ENCODE results near the gene SIRT7.
A peak's percentile ranks its signal among the peaks of the same experiment; 100 is the strongest.

The SIRT7 gene

GRCh38 chr17:81885454-81885853 lies 32.5 kb downstream of the SIRT7 start:
- no peak for DNase-seq (ENCODE audit: low spot score)

DNA sequence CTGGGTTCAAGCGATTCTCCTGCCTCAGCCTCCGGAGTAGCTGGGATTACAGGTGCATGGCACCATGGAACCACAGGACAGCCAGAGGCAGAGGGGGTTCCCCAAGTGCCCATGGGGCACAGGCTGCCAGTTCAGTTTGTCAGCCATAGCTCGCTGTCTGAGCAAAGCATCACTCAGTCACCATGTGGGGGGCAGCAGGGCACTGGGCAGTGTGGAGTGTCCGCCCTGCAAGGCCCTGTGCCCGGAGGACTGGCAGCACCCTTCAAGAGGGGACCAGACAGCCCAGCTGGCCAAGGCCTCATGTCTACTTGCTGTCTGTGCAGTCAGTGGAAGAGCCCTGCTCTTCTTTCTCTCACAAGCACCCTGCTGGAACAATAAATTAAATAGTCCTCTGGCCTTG lies 33.0 kb downstream of the SIRT7 start:
- DNase-seq (ENCODE audit: low spot score), result no peak

GRCh38 chr17:81884520-81884919 lies 33.5 kb downstream of the SIRT7 start:
- no peak for DNase-seq (ENCODE audit: low spot score)

DNA sequence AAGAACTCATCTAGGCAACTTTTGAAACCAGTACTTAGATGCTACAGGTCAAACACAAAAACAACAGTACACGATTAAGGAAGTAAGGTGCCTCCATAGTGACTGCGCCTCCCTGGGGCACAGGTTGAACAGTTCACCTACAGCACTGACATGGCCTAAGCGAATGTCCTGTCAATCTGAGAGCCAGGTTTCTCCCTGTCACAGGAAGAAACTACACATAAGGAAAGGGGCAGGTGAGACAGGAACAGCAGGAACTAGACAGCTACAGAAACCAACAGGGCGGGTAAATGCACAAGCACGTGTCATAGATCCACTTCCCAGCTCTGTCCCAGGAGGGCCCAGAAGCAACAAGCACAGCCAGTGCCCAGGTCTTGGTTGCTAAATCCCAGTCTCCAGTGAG lies 38.9 kb downstream of the SIRT7 start:
- DNase-seq (ENCODE audit: low spot score), result no peak

- DNase-seq (ENCODE audit: low spot score), result no peak
Observed at GRCh38 chr17:81878294-81878693, 39.7 kb downstream of the SIRT7 start.

DNA sequence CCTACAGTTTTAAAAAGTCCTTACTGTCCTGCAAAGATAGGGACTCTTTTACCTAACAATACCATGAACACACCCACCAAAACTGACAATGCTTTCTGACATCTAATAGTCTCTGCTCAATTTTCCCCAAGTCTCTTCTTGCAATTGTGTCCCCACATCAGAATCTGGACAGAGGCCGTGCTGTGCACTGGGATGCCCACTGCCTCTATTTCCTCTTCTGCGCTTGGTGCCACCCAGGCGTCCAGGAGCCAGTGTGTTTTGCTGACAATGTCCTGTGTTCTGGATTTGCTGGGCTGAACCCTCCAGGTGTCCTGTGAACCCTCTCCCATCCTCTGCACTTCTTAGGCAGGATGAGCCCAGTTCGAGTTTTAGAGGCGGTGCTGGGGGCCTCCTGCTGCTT lies 40.4 kb downstream of the SIRT7 start:
- no peak for DNase-seq (ENCODE audit: low spot score)

DNA sequence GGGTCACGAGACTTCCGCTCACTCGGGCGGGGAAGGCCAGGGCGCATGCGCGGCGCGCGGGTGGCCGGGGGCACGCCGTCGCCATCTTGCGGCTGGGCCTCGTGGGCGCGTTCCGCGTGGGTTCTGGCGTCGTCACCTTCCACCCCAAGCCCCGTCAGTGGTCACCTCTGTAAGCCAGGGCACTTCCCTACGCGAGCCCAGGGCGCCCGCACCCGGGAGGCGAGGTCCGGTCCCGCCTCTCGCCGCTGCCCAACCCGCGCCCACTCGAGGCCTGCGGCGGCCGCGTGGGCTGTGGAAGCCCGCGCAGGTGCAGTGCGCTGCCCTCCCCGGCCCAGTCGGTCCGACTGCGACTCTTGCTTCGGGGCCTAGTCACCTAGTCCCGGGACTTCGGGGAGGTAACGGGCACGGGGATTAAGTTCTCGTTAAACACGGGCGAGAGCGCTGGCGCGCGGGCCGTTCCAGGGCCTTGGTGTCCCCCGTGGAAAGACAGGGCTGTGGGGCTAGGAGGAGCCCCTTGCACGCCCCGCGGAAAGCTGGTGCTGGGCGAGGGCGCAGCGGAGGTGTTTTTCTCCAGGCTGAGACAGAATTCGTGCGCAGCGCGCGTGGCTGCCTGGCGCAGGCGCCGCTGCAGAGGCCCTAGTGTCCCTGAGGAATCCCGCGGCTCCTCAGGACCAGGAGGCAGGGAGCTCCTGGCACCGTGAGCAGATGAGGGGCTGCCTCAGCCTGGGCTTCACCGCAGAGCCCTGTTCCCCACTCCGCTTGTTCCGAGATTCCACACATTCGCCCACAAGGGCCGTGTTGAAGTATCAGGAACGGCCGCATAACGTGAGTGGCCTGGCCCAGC lies 46.4 kb downstream of the SIRT7 start:
- DNase-seq (ENCODE audit: low spot score), result peak; percentile 97

GRCh38 chr17:81870981-81871386 lies 47.0 kb downstream of the SIRT7 start, which contains the start of gene ARHGDIA:
Gene ARHGDIA (minus strand): TSS chr17:81871337. CDS start chr17:81869930, 1,407 bp downstream.
- DNase-seq (ENCODE audit: low spot score), result no peak

- no peak for DNase-seq (ENCODE audit: low spot score)
Observed at GRCh38 chr17:81870131-81870980, 47.6 kb downstream of the SIRT7 start.

DNA sequence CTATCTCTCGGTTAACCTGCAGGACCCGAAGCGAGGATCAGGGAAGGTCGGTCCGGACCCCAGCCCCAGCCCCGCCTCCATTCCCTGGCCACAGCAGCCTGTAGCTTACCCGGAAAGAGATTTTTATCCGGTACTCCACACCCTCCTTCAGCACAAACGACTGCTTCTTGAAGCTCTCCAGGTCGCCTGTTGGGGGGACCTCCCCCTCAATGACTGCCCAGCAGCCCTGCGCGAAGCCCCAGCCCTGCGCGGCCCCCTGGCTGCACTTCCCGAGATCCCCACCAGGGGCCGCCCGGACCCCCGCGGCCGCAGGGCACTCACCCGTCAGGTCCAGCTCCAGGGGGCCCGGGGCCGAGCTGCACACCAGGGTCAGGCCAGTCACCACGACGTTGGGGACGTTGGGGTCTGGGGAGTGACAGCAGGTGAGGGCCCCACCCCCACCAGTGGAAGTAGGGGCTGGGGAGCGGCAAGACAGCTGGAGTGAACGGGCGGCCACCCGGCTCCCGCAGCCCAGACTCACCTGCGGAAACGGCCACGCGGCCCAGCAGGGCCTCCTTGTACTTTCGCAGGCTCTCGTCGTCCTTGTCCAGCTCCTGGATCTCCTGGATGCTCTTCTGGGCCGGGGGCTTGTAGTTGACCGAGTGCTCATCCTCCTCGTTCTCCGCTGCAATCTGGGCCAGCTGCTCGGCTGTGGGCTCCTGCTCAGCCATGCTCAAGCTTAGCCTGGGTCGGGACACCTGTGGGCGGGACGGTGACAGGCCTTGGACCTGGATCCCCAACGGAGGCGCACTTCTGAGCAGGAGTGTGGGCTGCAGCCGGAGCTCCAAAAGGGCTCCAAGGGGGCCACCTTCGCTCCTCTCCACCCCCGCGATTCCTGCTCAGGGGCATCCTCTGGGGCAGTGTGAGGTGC lies 48.5 kb downstream of the SIRT7 start:
- no peak for DNase-seq (ENCODE audit: low spot score)

DNA sequence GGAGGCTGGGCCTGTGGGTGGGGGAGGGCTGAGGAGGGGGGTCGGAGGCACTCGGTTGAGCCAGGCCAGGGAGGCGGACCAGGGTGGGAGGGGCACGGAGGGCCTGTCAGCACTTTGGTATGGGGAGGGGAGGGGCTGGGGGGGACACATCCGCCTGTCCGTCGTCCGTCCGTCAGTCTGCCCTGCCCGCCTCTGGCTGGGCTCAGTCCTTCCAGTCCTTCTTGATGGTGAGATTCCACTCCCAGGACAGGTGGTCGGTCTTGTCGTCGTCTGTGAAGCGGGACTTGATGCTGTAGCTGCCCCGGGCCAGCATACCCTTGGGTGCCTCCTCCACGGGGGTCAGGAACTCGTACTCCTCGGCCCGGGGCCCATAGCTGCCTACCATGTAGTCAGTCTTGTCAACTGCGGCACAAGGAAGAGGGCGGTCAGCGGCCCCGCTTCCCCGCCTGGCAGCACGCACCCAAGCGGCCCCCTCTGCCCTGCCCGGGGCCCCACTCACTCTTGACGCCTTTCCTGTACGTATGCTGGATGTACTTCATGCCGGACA lies 49.2 kb downstream of the SIRT7 start:
- no peak for DNase-seq (ENCODE audit: low spot score)

DNA sequence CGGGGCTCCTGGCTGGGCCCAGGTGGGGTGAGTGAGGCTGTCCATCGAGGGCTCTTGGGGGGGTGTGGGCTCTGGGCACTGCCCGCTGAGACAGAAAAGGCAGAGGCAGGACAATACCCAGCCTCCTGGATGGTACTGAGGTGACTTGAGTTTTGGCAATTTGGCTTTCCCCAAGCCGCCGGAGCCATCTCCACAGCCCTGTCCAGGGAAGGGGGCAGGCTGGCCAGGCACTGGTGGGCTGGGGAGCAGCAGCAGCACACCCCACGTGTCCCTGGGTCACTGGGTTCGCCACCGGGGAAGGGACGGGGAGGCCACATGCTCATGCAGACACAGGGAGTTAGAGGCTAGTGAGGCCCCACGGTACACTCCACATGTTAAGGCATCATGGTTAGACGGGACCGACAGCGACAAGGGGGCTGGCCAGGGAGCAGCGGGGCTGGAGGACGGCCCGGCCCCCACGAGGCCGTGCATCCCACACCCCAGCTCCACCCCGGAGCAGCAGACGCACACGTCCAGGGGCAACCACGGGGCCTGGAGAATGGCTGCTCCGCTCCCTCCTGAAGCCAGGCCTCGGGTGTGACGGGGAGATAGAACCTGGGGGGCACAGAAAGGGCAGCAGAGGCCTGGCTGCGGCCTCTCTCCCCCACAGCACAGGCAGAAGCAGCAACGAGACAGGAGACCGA lies 49.8 kb downstream of the SIRT7 start:
- DNase-seq (ENCODE audit: low spot score), result no peak

DNA sequence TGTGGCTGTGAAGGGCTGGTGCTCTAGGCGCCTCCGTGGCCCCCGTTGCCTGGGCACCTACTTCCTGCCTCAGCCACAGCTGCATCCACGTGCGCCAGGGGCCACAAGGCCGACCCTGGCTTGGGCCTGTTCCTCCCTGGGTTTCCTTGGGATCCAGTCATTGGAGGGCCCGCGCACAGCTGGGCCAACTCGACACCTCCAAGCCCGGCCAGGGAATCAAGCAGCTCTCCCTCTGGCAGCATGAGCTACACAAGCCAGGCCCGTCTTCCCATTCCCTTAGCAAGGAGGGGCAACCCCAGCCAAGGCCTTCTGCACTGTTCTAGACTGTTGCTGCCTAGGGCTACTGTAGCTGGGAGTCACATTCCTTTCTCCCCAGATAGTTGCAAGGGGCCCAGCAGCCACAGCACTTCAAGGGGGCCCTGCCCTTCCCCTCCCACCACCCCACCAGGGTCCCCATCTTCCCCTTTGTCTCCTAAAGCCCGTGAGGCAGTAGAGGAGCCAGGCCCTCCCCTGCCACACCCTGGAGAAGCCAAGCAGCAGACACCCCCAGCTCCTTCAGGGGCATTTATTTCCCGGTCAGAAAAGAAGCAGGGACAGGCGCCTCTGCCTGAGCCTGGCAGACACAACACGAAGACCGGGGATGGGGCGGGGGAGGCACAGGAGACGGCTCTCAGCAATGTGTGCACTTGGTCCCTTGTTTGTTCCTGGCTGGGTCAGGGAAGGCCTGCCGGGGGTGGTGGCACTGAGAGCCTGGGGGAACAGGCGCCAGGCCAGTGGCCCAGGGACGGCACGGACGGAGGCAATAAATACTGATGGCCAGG lies 50.6 kb downstream of the SIRT7 start:
- DNase-seq (ENCODE audit: low spot score), result no peak

DNA sequence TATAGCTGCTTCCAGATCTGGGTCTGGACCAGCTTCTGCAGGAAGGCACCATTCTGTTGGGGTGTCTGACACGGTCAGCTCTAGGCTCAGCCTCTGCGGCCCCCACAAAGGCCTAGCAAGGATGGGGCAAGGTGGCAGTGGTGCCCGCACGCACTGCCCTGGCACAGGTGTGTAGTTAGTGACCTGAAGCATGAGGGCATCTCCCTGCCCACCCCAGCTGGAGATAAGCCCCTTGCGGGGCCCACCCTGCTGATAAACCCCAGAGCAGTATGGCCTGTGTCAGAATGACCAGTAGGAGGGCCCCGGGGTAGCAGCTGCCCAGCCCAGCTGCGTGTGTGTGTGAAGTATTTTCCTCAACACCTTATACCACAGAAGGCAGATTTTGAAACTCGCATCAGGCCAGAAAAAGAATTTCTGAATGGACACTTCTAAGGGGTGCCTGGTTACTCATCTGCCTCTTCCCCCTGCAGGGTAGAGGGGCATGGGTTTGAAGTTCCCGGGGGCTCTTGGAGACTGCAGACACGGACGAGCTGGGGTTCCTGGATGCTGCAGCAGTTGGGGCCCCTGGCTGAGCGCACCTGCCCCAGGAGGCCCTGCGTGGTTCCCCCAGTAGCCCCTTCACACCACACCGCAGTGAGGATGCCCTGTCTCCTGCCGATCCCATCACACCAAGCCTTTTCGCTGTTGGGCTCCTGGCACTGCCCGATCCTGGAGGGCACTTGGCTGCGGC lies 51.4 kb downstream of the SIRT7 start:
- DNase-seq (ENCODE audit: low spot score), result no peak

DNA sequence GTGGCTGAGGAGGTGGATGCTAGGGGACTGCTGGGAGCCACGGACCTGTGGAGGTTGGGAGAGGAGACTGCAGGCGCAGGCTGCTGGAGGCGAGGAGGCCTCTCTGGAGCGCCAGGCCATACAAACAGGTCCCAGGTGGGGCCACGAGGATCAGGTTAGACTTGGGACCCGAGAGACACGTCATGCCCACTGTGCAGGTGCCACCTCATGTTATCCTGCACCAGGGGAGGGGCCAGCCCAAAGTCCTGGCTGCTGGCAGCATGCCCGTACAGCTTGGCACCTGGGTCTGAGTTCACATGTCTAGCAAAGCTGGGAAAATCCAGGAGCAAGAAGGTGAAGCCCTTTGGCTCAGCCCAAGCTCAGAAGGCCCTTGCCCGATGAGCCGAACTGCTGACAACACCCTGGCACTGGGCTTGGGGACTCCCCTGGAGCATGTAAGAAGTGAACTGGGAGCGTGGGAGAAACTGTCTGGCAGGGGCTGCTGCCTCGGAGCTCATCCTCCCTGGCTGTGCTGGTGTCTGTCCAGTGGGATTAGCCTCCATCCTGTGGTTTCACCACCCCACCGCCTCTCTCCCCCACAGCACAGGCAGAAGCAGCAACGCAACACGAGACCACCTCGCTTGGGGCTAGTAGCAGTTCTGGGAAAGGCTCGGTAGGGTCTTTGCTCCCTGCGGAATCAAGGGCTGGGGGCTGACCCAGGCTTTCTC lies 52.1 kb downstream of the SIRT7 start:
- DNase-seq (ENCODE audit: low spot score), result no peak

DNA sequence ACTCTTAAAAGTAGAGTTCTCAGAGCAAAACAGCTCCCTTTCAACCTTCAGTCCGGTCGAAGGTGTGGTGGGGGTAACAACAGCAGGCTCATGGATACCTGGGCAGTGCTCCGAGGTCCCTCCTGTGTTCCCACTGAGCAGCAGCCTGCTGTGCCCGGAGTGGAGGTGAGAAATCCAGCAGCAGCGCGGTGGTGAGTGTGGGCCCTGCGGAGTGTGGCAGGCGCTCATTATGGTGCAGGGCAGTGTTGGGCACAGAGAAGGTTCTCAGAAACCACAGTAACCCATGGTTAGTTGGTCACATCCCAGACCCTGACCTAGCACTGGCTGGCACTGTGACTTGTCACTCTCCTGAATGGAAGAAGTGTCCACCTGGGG lies 52.6 kb downstream of the SIRT7 start:
- DNase-seq (ENCODE audit: low spot score), result no peak

DNA sequence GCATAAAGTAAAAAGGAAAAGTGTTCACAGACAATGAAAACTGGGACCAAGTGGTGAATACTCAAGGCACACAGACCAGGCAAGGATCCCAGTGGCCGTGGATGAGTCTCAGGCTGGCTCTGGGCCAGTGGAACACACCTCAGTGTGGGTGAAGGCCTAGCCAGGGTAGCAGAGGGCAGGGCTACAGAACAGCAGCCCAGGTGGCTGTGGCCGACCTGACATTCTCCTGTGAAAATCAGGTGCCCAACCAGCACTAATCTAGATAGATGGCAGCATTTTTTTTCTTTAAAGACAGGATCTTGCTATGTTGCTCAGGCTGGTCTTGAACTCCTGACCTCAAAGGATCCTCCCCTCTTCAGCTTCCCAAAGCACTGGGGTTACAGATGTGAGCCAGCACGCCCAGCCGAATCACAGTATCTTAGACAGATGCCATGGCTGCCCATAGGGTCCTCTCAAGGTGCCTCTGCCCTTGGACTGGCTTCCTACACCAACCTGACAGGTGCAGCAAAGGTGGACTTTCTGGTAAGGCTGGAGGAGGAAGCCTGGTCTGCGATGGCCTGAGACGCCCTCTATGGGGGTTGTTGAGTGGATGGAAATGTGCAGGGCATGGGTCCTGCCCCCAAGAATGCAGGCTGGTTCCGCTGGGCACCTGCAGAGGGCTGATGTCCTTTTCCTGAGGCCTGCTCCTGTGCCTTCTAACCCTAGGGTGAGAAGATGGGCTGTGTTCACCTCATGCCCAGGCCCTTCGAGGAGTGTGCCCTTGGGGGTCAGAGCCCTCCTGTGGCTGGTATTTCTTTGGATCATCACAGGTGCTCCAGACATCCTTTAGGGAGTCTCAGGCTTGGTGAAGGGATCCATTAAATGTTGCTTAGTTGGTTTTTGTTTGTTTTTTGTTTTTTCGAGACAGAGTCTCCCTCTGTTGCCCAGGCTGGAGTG lies 53.9 kb downstream of the SIRT7 start:
- no peak for DNase-seq (ENCODE audit: low spot score)

DNA sequence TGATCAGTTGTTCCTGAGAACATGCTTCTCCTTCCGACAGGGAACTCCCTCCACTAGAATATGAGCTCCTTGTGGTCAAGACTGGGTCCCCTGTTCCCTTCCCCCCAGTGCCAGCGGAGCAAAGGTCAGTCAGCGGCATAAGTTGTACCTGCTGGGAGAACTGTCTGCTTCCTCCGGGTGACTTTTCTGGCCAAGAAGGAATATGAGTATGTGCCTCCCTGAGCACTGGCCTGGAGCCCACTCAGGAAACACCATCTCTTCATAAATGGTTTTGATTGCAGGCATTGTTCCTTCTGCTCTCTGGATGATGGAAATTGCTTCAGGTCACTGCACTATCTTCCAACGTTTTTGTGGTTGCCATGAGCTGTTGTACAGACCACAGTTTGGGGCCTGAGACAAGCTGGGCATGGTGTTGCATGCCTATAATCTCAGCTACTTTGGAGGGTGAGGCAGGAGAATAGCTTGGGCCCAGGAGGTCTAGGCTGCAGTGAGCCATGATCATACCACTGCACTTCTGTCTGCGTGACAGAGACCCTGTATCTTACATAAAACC lies 54.8 kb downstream of the SIRT7 start:
- no peak for DNase-seq (ENCODE audit: low spot score)

Measured in HuH-7.5 (cell line).